A673 (cell line): ENCODE measurements around the gene FAM89A.

Experiments used
- EZH2 ChIP-seq: fragments of 200-600 bp; sonication (generic); IDR thresholded peaks from 2 replicates; pipeline ENCODE4 v1.6.1; 2017; ENCODE audit warnings: borderline replicate concordance, low read depth, mild to moderate bottlenecking, mixed read lengths, antibody characterized with exemption, low read length; ENCODE audit not compliant: poor library complexity, severe bottlenecking
- TF ChIP-seq, protein P1 (sequence below): fragments of 300-800, 200-600 bp; sonication (generic); conservative IDR thresholded peaks from 2 replicates; pipeline ENCODE4 v1.5.1; 2017; ENCODE audit warnings: low read depth, mild to moderate bottlenecking, antibody characterized with exemption, low read length, moderate library complexity, mixed read lengths

DNA sequence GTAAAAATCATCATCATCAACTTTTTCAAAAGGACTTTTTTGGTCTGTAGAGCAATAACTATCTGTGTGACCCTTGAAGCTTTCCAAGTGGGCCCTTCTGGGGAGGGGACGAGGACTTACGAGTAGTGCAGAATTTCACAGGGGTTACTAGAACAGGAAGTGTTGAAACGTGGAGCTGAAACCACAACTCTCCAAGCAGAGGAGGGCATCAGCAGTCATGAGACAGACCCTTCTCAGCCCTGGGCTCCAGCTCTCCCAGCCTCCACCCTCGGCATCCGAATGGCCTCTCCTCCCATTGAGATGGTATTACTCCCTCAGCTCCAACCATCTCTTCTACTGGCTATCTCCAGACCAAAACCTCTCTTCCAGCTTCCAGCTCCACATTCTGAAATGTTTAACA, 3.6 kb downstream of the FAM89A start:
- TF ChIP-seq EZH2, result no peak
- TF ChIP-seq, protein P1, sequence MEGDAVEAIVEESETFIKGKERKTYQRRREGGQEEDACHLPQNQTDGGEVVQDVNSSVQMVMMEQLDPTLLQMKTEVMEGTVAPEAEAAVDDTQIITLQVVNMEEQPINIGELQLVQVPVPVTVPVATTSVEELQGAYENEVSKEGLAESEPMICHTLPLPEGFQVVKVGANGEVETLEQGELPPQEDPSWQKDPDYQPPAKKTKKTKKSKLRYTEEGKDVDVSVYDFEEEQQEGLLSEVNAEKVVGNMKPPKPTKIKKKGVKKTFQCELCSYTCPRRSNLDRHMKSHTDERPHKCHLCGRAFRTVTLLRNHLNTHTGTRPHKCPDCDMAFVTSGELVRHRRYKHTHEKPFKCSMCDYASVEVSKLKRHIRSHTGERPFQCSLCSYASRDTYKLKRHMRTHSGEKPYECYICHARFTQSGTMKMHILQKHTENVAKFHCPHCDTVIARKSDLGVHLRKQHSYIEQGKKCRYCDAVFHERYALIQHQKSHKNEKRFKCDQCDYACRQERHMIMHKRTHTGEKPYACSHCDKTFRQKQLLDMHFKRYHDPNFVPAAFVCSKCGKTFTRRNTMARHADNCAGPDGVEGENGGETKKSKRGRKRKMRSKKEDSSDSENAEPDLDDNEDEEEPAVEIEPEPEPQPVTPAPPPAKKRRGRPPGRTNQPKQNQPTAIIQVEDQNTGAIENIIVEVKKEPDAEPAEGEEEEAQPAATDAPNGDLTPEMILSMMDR, result no peak
